ENCODE results near the gene PTPRD.

GRCh38 chr9:8494571-8494970, 2118.2 kb downstream of the PTPRD start:
- TF ChIP-seq ZNF121 (CRISPR knock-in tag; IDR thresholded peaks at IDR 0.05) (no peak), ZNF263 (CRISPR knock-in tag; IDR thresholded peaks at IDR 0.05; ENCODE audit: low read depth) (no peak), NFYB (CRISPR knock-in tag; conservative IDR thresholded peaks at IDR 0.05; ENCODE audit: low read depth) (no peak), JUN (CRISPR knock-in tag; IDR thresholded peaks at IDR 0.05) (no peak), FOXJ3 (CRISPR knock-in tag; IDR thresholded peaks at IDR 0.05; ENCODE audit: borderline replicate concordance) (no peak), E2F5 (CRISPR knock-in tag; IDR thresholded peaks at IDR 0.05) (no peak)
- TF ChIP-seq, protein P1, sequence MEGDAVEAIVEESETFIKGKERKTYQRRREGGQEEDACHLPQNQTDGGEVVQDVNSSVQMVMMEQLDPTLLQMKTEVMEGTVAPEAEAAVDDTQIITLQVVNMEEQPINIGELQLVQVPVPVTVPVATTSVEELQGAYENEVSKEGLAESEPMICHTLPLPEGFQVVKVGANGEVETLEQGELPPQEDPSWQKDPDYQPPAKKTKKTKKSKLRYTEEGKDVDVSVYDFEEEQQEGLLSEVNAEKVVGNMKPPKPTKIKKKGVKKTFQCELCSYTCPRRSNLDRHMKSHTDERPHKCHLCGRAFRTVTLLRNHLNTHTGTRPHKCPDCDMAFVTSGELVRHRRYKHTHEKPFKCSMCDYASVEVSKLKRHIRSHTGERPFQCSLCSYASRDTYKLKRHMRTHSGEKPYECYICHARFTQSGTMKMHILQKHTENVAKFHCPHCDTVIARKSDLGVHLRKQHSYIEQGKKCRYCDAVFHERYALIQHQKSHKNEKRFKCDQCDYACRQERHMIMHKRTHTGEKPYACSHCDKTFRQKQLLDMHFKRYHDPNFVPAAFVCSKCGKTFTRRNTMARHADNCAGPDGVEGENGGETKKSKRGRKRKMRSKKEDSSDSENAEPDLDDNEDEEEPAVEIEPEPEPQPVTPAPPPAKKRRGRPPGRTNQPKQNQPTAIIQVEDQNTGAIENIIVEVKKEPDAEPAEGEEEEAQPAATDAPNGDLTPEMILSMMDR (IDR thresholded peaks at IDR 0.05) = no peak
